ENCODE measurements around the gene BYSL. TPM values are rescaled to one million over a fixed set of nuclear protein-coding genes. Genes with fewer than 3 reads are reported as not detected.

BYSL gene
- total and polyA plus RNA-seq, 9 of the 15 experiments (the other 6 are each of a cell fraction or from before 2014, with no cell fraction given) = 22.2 to 92.3 (median 53.4) TPM

DNA sequence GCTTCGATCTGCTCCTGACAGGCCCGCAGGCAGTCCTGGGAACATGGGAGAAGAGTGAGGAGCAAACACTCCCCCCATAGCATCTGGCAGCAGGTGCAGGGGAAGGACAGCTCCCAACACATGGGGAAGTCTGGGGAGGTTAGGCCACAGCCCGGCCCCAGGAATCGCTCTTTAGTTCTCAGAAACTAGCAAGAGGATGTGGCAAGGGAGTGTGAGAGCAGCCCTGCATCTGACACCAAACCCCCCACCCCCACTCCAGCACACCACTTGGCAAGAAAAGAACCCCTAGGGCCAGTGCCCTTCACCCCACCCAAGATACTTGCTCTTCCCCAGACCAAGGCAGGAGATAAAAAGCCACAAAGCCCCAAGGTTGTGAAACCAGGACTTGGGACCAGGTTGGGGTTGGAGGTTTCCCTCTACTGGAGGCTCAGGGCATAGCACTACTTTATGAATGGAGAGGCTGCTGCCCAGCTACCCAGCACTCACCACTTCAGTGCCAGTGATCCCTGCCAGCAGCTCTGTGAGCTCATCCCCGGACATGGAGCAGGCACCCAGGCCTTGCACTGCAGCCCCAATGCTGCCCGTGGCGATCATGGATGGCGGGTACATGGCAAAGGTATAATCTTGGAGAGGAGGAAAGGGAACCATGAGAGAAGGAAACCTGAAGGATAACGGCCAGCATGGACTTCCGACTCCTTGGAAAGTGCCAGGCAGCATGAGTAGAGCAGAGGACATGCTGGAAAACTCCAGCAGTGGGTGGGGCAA lies 15.0 kb downstream of the BYSL start (continued):
- TF ChIP-seq, protein P1, sequence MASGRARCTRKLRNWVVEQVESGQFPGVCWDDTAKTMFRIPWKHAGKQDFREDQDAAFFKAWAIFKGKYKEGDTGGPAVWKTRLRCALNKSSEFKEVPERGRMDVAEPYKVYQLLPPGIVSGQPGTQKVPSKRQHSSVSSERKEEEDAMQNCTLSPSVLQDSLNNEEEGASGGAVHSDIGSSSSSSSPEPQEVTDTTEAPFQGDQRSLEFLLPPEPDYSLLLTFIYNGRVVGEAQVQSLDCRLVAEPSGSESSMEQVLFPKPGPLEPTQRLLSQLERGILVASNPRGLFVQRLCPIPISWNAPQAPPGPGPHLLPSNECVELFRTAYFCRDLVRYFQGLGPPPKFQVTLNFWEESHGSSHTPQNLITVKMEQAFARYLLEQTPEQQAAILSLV (tag; IDR thresholded peaks at IDR 0.05) = peak; percentile 72
- TF ChIP-seq MEIS2 (IDR thresholded peaks at IDR 0.05; ENCODE audit: partially characterized antibody) (peak; percentile 16), TCF7 (IDR thresholded peaks at IDR 0.05; ENCODE audit: borderline replicate concordance) (no peak; the same call in 1 of the 2 replicates), ZNF23 (CRISPR knock-in tag; IDR thresholded peaks at IDR 0.05) (no peak), TRIM28 (IDR thresholded peaks at IDR 0.05) (0 out of 2 replicates have a peak, but pooled peaks have one; percentile 56), MAFK (IDR thresholded peaks at IDR 0.05; ENCODE audit: low read length) (no peak), MCM7 (IDR thresholded peaks at IDR 0.05) (no peak), LEF1 (IDR thresholded peaks at IDR 0.05) (peak; percentile 77), PHF20 (IDR thresholded peaks at IDR 0.05; ENCODE audit: partially characterized antibody) (no peak), KDM4B (IDR thresholded peaks at IDR 0.05; ENCODE audit: borderline replicate concordance in 2 of 2, low read depth in 1 of 2) (0 out of 4 replicates have a peak, but pooled peaks of 1 of the 2 experiments have one; percentile 25), L3MBTL2 (IDR thresholded peaks at IDR 0.05) (peak; percentile 23; the same call in 1 of the 2 replicates), RNF2 (IDR thresholded peaks at IDR 0.05) (peak; percentile 94; the same call in 1 of the 2 replicates), CBFA2T3 (IDR thresholded peaks at IDR 0.05) (peak; percentile 85), NCOR1 (IDR thresholded peaks at IDR 0.05) (peak; percentile 80), BRCA1 (IDR thresholded peaks at IDR 0.05) (no peak), BRCA1 (CRISPR knock-in tag; IDR thresholded peaks at IDR 0.05) (no peak), ATF1 (CRISPR knock-in tag; IDR thresholded peaks at IDR 0.05) (no peak), ATF1 (tag; IDR thresholded peaks at IDR 0.05) (peak; percentile 46), FOXK2 (conservative IDR thresholded peaks at IDR 0.05 in 1 of 2, IDR thresholded peaks at IDR 0.05 in 1 of 2; ENCODE audit: low read depth in 2 of 2) (no peak), HNRNPL (IDR thresholded peaks at IDR 0.05; ENCODE audit: low read depth, low read length) (peak; percentile 66; the same call in 1 of the 2 replicates), KLF1 (tag; IDR thresholded peaks at IDR 0.05) (no peak), NFE2L1 (tag; IDR thresholded peaks at IDR 0.05; ENCODE audit: borderline replicate concordance, low read depth) (no peak)
- TF ChIP-seq, protein P2, sequence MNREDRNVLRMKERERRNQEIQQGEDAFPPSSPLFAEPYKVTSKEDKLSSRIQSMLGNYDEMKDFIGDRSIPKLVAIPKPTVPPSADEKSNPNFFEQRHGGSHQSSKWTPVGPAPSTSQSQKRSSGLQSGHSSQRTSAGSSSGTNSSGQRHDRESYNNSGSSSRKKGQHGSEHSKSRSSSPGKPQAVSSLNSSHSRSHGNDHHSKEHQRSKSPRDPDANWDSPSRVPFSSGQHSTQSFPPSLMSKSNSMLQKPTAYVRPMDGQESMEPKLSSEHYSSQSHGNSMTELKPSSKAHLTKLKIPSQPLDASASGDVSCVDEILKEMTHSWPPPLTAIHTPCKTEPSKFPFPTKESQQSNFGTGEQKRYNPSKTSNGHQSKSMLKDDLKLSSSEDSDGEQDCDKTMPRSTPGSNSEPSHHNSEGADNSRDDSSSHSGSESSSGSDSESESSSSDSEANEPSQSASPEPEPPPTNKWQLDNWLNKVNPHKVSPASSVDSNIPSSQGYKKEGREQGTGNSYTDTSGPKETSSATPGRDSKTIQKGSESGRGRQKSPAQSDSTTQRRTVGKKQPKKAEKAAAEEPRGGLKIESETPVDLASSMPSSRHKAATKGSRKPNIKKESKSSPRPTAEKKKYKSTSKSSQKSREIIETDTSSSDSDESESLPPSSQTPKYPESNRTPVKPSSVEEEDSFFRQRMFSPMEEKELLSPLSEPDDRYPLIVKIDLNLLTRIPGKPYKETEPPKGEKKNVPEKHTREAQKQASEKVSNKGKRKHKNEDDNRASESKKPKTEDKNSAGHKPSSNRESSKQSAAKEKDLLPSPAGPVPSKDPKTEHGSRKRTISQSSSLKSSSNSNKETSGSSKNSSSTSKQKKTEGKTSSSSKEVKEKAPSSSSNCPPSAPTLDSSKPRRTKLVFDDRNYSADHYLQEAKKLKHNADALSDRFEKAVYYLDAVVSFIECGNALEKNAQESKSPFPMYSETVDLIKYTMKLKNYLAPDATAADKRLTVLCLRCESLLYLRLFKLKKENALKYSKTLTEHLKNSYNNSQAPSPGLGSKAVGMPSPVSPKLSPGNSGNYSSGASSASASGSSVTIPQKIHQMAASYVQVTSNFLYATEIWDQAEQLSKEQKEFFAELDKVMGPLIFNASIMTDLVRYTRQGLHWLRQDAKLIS (CRISPR knock-in tag; IDR thresholded peaks at IDR 0.05) = peak; percentile 21; the same call in 1 of the 2 replicates
